PFSK-1 (cell line): Measurements from ENCODE around the gene CHST3.

Experiments
- POLR2AphosphoS5 ChIP-seq: IDR thresholded peaks from 2 replicates; pipeline ENCODE4 v1.6.1; 2012; ENCODE audit warnings: low read depth, mild to moderate bottlenecking, control low read depth, low read length, moderate library complexity
- SIN3A ChIP-seq: IDR thresholded peaks from 2 replicates; pipeline ENCODE4 v1.6.1; 2012; ENCODE audit warnings: mild to moderate bottlenecking, low read length, moderate library complexity, borderline replicate concordance; ENCODE audit not compliant: insufficient read depth
- TF ChIP-seq, protein P1 (sequence below), 2 experiments: IDR thresholded peaks; 2 replicates each; pipeline versions ENCODE4 v1.6.1 to v1.8.0; 2011 to 2012; ENCODE audit warnings: low read depth in 2 of 2, low read length in 2 of 2, control low read depth in 1 of 2, inconsistent platforms in 1 of 2, mild to moderate bottlenecking in 1 of 2, moderate library complexity in 1 of 2; ENCODE audit not compliant: insufficient read depth in 1 of 2

DNA sequence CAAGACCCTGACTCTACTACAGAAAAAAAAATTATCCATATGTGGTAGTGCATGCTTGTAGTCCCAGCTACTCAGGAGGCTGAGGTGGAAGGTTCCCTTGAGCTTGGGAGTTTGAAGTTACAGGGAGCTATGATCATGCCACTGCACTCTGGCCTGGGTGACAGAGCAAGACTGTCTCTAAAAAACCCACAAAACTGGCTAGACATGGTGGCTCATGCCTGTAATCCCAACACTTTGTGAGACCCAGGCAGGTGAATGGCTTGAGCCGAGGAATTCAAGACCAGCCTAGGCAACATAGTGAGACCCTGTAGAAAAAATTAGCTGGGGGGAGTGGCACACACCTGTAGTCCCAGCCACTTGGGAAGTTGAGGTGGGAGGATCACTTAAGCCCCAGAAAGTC lies 32.9 kb upstream of the CHST3 start:
- TF ChIP-seq POLR2AphosphoS5 (no peak), SIN3A (no peak)
- TF ChIP-seq, protein P1, sequence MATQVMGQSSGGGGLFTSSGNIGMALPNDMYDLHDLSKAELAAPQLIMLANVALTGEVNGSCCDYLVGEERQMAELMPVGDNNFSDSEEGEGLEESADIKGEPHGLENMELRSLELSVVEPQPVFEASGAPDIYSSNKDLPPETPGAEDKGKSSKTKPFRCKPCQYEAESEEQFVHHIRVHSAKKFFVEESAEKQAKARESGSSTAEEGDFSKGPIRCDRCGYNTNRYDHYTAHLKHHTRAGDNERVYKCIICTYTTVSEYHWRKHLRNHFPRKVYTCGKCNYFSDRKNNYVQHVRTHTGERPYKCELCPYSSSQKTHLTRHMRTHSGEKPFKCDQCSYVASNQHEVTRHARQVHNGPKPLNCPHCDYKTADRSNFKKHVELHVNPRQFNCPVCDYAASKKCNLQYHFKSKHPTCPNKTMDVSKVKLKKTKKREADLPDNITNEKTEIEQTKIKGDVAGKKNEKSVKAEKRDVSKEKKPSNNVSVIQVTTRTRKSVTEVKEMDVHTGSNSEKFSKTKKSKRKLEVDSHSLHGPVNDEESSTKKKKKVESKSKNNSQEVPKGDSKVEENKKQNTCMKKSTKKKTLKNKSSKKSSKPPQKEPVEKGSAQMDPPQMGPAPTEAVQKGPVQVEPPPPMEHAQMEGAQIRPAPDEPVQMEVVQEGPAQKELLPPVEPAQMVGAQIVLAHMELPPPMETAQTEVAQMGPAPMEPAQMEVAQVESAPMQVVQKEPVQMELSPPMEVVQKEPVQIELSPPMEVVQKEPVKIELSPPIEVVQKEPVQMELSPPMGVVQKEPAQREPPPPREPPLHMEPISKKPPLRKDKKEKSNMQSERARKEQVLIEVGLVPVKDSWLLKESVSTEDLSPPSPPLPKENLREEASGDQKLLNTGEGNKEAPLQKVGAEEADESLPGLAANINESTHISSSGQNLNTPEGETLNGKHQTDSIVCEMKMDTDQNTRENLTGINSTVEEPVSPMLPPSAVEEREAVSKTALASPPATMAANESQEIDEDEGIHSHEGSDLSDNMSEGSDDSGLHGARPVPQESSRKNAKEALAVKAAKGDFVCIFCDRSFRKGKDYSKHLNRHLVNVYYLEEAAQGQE (IDR thresholded peaks at IDR 0.05; ENCODE audit: insufficient read depth in 1 of 2, low read depth in 2 of 2, low read length in 2 of 2): no peak
